Activated CD8-positive, alpha-beta memory T cell treated with anti-CD3 and anti-CD28 coated beads for 36 hours (primary cell): ENCODE results near the gene SH3GL1. TPM values are rescaled to one million over a fixed set of nuclear protein-coding genes. Genes with fewer than 3 reads are reported as not detected.

Experiments
- CTCF ChIA-PET: fragments of 350-600 bp; sonication (Branson Sonifier 250); formaldehyde crosslinking; loops from one replicate; lab custom pipeline; 2021; ENCODE audit warnings: antibody characterized with exemption; lab: Charles Lee
- POLR2A ChIA-PET: fragments of 350-600 bp; sonication (Branson Sonifier 250); formaldehyde crosslinking; loops from one replicate; lab custom pipeline; 2021; ENCODE audit warnings: antibody characterized with exemption; lab: Charles Lee
- total RNA-seq, 2 experiments: library from RNA; stranded (reverse); gene quantifications; one replicate each; pipeline ENCODE4 v1.2.3, GENCODE V29; 2021

The SH3GL1 gene
- total RNA-seq, 2 experiments from 2014 or later = 37.1 to 41.5 TPM

DNA sequence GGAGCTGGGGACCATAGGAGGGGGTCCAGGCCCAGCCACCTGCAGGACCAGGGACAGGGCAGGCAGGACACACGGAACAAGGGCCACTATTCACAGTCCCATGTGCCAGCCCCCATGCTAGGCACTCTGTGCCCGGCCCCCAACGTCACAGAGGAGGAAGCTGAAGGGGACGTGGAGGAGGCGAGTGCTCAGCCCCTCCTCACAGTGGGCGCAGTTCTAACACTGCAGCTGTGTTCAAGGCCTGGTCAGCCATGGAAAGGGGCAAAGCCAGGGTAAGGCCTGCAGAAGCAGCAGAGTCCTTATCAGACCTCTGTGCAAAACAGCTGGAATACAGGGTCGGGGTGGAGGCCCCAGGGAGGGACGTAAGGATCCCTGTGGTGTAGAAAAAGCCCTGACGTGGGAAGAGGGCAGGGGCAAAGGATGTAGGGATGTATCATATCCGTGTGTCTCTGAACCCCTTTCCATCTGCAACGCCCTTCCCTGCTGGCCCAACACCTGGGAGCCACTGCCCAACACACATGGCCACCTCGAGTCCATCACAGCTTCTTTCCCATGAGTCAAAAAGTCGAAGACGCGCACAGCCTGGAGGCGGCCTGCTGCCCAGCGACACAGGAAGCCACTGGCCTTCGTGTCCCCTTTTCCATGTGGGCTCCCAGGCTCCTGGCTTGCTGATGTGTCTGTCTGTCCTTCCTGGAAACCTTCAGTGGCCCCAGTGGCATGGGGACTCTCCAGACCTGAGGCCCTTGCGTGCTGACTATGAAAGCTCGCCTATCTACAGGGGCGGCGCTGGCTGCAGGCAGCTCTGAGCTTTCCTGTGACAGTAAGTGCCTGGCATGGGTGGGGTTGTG, 28.0 kb downstream of the SH3GL1 start:
- POLR2A ChIA-PET = no interaction called here
- CTCF ChIA-PET = interaction anchor here (0.9 to 1.0 kb wide), 2 partner anchors 28 to 105 kb away, joined by 4 to 6 read pairs; partner anchors contain the start of gene SH3GL1

DNA sequence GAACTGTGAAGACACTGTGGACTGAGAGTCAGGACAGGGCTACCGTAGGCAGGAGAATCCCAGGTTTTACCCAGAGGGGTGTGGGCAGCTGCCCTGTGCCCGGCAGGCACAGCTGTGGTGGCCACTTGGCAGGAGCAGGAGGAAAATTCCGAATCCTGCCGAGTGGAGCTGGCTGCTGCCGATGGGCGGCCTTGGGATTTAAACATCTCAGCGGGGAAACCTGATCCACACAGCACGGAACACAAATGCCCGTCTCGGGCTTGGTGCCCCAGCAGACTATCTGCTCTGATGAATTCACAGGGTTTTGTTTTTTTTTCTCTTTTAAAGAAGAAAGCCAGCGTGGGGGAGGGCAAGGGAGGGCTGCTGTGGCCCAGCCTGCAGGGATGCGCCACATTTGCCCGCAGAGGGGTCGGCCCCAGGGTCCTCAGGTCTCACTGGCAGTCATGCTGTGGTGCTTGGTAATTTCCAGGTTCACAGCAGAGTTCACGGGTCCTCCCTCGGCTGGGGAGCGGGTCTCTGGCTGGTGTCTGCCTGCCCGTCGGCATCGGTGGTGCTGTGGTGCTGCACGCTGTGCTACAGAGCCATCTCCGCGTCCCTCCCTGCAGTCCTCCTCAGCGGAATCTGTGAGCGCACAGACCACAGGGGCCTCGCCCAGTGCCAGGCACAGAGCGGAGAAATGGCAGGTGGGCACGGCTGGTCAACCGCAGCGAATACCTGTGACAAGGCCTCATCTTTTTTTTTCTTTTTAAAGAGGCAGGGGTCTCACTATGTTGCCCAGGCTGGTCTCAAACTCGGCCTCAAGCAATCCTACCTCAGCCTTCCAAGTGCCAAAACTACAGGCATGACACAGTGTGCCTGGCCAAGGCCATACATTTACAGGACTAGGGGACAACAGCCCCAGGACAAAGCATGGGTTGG, 28.8 kb downstream of the SH3GL1 start:
- CTCF ChIA-PET = interaction anchor here (0.9 to 3.7 kb wide), 3 partner anchors 29 to 104 kb away, joined by 4 to 44 read pairs (median 6); partner anchors contain the start of genes CHAF1A and SH3GL1
- POLR2A ChIA-PET = no interaction called here

DNA sequence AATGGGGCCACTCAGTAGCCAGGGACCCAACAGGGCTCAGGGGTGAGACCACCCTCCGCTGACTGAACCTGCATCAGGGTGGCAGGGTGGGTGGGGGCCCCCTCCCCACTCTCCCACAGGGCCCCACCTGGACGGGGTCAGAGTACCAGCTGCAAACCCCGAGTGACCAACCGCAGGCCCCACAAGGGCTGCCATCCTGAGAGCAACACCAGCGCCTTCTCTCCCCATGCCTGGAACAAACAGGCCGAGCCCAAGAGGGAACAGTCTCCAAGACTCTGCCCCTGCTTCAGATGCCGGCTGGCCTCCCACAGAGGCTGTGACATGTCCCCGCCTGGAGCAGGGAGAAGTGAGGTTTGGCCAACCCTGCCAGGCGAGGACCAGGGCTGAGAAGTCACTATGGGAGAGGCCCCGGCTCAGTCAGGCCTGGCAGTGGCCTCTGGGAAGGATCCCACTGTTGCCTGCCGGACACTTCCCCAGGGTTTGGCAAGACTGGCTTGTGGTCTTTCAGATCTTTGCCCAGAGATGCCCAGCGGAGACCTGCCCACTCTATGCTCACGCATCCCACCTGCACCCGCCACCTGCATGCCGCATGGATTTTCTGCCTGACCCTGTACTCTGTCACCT, 29.8 kb downstream of the SH3GL1 start:
- CTCF ChIA-PET = interaction anchor here (0.6 to 3.7 kb wide), 14 partner anchors 9 to 153 kb away, joined by 3 to 44 read pairs (median 3); partner anchors contain the start of genes CHAF1A, MPND and SH3GL1
- POLR2A ChIA-PET = interaction anchor here (0.9 to 1.4 kb wide), 4 partner anchors 9 to 101 kb away, joined by 3 to 9 read pairs (median 6); partner anchors contain the start of genes MPND and SH3GL1

DNA sequence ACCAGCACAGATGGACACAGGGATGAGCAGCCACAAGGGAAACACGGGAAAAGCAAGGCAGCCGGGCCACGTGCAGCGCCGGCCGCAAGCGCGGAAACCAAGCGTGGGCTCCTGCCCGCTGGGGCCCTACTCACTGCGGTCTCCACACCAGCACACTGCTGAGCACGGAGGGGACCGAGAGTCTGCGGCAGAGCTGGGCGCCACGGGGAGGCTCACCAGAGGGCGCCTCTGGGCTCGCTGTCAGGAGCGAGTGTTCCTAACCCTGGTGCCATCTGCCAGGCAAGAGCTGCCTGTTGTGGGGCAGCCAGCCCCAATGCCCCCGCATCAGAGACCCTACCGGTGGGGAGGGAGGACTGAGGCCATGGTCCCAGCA, 30.5 kb downstream of the SH3GL1 start:
- ChIA-PET POLR2A (interaction anchor here (0.7 to 1.4 kb wide), 5 partner anchors 10 to 599 kb away, joined by 3 to 9 read pairs (median 6); partner anchors contain the start of genes KDM4B, MPND and SH3GL1), CTCF (interaction anchor here (0.7 to 3.7 kb wide), 14 partner anchors 10 to 121 kb away, joined by 3 to 44 read pairs (median 4); partner anchors contain the start of genes CHAF1A, MPND and SH3GL1)

DNA sequence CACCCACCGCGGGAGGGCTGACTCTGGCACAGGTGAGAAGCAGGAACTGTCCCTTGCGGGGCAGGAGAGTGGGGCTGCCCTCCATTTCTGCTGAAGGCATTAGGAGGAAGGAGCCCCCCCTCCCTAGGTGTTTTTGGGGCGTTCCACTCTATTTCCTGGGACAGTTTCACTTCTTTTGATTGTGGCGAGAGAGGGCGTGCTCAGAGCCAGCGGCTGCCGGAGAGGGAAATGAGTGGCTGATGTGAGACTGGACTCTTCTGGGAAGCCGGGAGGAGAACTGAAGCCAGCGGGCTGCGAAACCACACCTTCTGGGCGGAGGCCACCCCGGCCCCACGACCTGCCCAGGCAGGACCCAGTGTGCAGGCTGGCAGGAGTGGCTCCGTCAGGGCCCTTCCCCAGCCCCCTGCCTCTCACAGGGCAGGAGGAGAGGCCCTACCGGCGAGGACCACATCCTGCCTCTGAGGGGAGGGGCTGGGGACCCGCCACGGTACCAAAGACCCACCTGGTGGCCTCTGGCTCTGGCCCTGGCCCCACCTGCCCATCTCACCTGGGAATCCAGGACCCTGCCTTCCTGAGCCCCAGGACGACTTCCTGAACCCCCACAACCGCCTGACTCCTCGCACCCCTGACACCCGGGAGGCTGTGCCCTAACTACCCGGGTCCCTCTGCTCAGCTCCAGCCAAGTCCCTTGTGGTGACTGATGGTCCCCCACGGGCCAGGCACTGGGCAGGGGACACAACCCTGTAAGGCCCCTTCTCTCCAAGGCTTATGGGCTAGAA, 31.0 kb downstream of the SH3GL1 start:
- ChIA-PET CTCF (interaction anchor here (0.8 to 3.7 kb wide), 11 partner anchors 11 to 120 kb away, joined by 3 to 44 read pairs (median 4); partner anchors contain the start of genes CHAF1A, MPND and SH3GL1), POLR2A (interaction anchor here (0.7 to 1.4 kb wide), 6 partner anchors 10 to 599 kb away, joined by 3 to 9 read pairs (median 6); partner anchors contain the start of genes KDM4B, MPND and SH3GL1)

GRCh38 chr19:4368128-4368820, 32.1 kb downstream of the SH3GL1 start:
- ChIA-PET CTCF (interaction anchor here (0.6 to 3.7 kb wide), 5 partner anchors 12 to 91 kb away, joined by 3 to 44 read pairs (median 4); partner anchors contain the start of genes CHAF1A and SH3GL1), POLR2A (interaction anchor here (1.2 kb wide), 1 partner anchor 32 kb away, joined by 5 read pairs; the partner anchor contains the start of gene SH3GL1)

DNA sequence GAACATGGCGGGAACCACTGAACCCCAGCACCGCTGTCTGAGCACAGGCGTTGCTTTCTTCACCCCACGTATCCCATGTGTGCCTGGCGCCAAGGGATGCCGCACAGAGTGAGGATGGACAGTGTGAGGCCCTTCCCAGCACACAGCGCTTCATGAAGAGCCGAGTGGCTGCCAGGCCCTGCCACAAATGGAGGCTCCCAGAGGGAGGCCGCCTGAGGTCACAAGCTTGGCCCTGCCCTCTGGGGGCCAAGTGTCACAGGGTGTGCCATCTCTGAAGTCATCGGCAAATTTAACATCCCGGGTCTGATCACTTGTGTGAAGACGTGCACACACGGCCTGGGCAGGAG, 32.6 kb downstream of the SH3GL1 start:
- CTCF ChIA-PET = interaction anchor here (1.1 to 3.7 kb wide), 4 partner anchors 12 to 90 kb away, joined by 4 to 44 read pairs (median 8); partner anchors contain the start of genes CHAF1A and SH3GL1
- POLR2A ChIA-PET = interaction anchor here (1.2 kb wide), 1 partner anchor 33 kb away, joined by 5 read pairs; the partner anchor contains the start of gene SH3GL1

- ChIA-PET POLR2A (no interaction called here), CTCF (interaction anchor here (1.2 kb wide), 1 partner anchor 15 kb away, joined by 4 read pairs; no protein-coding TSS in a partner anchor)
Measured at GRCh38 chr19:4367336-4367723, 33.0 kb downstream of the SH3GL1 start.

DNA sequence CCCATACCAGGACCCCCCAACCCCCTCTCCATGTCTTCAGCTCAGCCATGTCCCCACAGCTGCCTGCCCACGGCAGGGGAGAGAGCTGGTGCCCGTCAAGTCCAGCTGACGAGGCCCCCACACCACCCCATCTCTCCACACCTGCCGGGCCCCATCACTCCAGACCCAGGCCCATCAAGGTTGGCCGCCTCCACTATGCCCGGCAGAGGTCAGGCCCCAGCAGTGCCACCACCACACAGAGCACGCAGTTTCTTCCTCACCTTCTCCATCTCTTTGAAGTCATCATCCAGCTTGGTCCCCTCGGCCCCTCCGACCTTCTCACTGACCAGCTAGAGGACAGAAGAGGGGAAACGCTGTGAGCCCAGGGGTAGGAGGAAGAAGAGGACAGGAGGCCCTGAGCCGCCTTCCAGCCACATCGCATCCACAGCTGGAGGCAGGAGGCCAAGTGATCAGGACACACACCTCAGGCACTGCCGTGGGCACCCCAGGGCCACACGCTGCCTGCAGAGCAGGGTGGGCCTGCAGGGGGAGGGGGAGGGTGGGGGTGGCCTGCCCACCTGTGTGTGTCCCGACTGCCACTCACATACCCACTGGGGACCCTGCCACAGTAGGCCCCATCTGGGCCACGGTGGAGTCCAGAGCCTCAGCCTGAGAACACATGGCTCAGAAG, 33.5 kb downstream of the SH3GL1 start:
- ChIA-PET CTCF (interaction anchor here (0.6 to 6.4 kb wide), 5 partner anchors 14 to 270 kb away, joined by 3 to 29 read pairs (median 4); partner anchors contain the start of gene MPND), POLR2A (interaction anchor here (0.5 to 1.0 kb wide), 2 partner anchors 36 to 96 kb away, joined by 3 read pairs; partner anchors contain the start of gene CHAF1A)

- CTCF ChIA-PET = interaction anchor here (0.6 to 6.4 kb wide), 4 partner anchors 13 to 269 kb away, joined by 3 to 29 read pairs (median 4); partner anchors contain the start of gene MPND
- POLR2A ChIA-PET = interaction anchor here (0.5 to 1.0 kb wide), 2 partner anchors 36 to 96 kb away, joined by 3 read pairs; partner anchors contain the start of gene CHAF1A
Measured at GRCh38 chr19:4365791-4366665, 34.3 kb downstream of the SH3GL1 start.

GRCh38 chr19:4365341-4365740, 35.0 kb downstream of the SH3GL1 start:
- ChIA-PET POLR2A (no interaction called here), CTCF (interaction anchor here (1.5 to 6.4 kb wide), 2 partner anchors 12 to 22 kb away, joined by 4 to 29 read pairs; partner anchors contain the start of gene MPND)

DNA sequence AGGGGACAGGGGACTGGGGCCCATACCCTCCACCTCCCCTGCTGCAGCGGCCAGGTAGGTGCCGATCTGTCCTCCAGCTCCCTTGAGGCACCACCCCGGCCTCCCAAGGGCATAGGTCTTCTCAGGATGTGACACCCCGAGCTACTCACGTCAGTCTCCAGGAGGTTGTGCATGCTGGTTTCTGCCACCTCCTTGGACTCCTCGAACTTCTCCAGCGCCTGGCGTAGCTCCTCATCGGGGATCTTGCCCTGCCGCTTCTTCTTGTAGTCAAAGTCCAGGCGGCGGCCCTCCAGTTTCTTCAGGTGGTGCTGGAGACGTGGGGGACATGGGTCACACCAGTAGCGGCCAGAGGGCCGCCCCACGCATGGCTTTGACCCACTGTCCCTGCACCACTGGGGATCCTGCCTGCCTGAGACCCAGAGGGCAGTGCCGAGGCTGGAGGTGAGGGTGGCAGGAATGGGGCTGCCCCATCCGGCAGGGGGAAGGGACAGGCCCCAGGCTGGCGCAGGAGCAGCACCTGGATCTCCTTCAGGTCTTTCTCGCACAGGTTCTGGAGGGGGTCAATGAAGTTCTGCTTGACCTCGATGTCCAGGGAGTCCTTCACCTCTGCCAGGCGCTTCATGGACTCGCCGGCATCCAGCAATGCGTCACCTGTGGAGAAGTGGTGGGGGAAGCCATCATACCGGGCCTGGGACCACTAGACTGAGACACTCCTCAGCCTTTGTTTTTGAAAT, 36.6 kb downstream of the SH3GL1 start:
- ChIA-PET CTCF (interaction anchor here (0.9 to 6.4 kb wide), 4 partner anchors 11 to 97 kb away, joined by 3 to 29 read pairs (median 6); partner anchors contain the start of gene SH3GL1), POLR2A (interaction anchor here (0.7 kb wide), 1 partner anchor 89 kb away, joined by 3 read pairs; no protein-coding TSS in a partner anchor)

DNA sequence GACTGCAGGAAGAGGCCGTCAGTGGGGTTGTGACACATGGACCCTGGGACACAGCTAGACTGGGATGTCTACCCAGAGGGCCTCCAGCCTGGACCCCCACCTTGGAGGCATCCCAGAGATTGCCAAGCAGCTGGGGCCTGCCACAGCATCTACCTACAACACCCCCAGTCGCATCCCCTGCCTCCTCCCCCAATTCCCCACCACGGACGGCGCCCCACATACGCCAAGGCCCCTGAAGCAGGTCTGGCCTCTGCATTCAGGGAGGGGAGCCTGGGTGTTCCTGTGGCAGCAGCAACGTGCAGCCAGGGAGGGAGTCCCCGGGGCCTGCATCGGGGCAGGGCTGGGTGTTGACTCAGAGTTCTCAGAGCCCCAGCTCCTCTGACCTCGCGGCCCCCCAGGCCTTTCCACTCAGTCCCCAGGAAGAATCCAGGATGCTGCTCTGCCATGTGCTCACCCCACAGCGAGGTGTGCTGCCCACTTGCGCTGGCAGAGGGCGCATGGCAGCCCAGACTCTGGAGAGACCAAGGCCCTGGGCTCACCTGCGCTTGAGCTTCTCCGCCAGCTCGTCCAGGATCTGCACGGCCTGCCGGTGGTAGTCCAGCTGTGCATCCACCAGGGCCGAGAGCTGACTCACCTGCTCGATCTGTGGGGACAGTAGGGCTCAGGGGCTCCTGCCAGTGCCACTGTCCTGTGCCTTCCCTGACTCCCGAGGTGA, 37.4 kb downstream of the SH3GL1 start:
- ChIA-PET CTCF (interaction anchor here (0.6 to 6.4 kb wide), 5 partner anchors 10 to 104 kb away, joined by 3 to 29 read pairs (median 5); partner anchors contain the start of gene SH3GL1), POLR2A (no interaction called here)
